ENCODE data around the gene AGAP1.

- TF ChIP-seq CTCF (IDR thresholded peaks at IDR 0.05) (no peak), POLR2A (IDR thresholded peaks at IDR 0.05) (no peak), POLR2AphosphoS5 (IDR thresholded peaks at IDR 0.05) (no peak)
Observed at GRCh38 chr2:236146436-236146835, 652.6 kb downstream of the AGAP1 start.
